ENCODE data around the gene SEC14L2. TPM values are rescaled to one million over a fixed set of nuclear protein-coding genes. Genes with fewer than 3 reads are reported as not detected.

The SEC14L2 gene
- total RNA-seq, 1 experiment from 2014 or later, result 6.3 TPM

Small RNA genes lying within 50 kb of the gene (small RNA-seq; reads per million reads assigned to genes)
- gene AC004832.3 (0 reads per million in 2 experiments), gene RNU6-564P (0 reads per million in 2 experiments)

Other genes with a start within 250 kb of the SEC14L2 start
- gene LIF, start 150.3 kb upstream of the SEC14L2 start, total RNA-seq (2014; rRNA removed; shearing (Covaris generic)), result 70.9 and 73.5 TPM in 2 replicates
- gene OSM, start 130.2 kb upstream of the SEC14L2 start, total RNA-seq (2014; rRNA removed; shearing (Covaris generic)), result 4.8 and 6.1 TPM in 2 replicates
- 11.1 and 15.8 TPM in 2 replicates for gene CASTOR1, start 107.5 kb upstream of the SEC14L2 start, total RNA-seq (2014; rRNA removed; shearing (Covaris generic))
- gene TBC1D10A, start 70.1 kb upstream of the SEC14L2 start, total RNA-seq (2014; rRNA removed; shearing (Covaris generic)), result 4.0 and 4.6 TPM in 2 replicates
- gene SF3A1, start 40.1 kb upstream of the SEC14L2 start, total RNA-seq (2014; rRNA removed; shearing (Covaris generic)), result 32.5 and 34.3 TPM in 2 replicates
- 0.45 and 0.58 TPM in 2 replicates for gene CCDC157, start 40.0 kb upstream of the SEC14L2 start, total RNA-seq (2014; rRNA removed; shearing (Covaris generic))
- gene RNF215, start 9.6 kb upstream of the SEC14L2 start, total RNA-seq (2014; rRNA removed; shearing (Covaris generic)), result 17.0 and 19.3 TPM in 2 replicates
- gene MTFP1, start 28.8 kb downstream of the SEC14L2 start, total RNA-seq (2014; rRNA removed; shearing (Covaris generic)), result 36.0 and 41.9 TPM in 2 replicates
- not detected in 2 replicates for gene SEC14L3, start 75.0 kb downstream of the SEC14L2 start, total RNA-seq (2014; rRNA removed; shearing (Covaris generic))
- 2.6 and 2.9 TPM in 2 replicates for gene SEC14L4, start 108.7 kb downstream of the SEC14L2 start, total RNA-seq (2014; rRNA removed; shearing (Covaris generic))
- gene SEC14L6, start 149.7 kb downstream of the SEC14L2 start, total RNA-seq (2014; rRNA removed; shearing (Covaris generic)), result not detected in 2 replicates
- 0.30 TPM in 1 of 2 replicates, not detected in the other for gene GAL3ST1, start 177.6 kb downstream of the SEC14L2 start, total RNA-seq (2014; rRNA removed; shearing (Covaris generic))
- 92.1 and 106 TPM in 2 replicates for gene PES1, start 194.9 kb downstream of the SEC14L2 start, total RNA-seq (2014; rRNA removed; shearing (Covaris generic))
- gene TCN2, start 210.2 kb downstream of the SEC14L2 start, total RNA-seq (2014; rRNA removed; shearing (Covaris generic)), result 2.1 and 3.0 TPM in 2 replicates
- gene SLC35E4, start 238.8 kb downstream of the SEC14L2 start, total RNA-seq (2014; rRNA removed; shearing (Covaris generic)), result 5.6 and 7.0 TPM in 2 replicates

All from NCI-H460 (cell line).